Activated gamma-delta T cell treated with anti-CD3 and anti-CD28 coated beads, Interleukin-2, amount 50 U/mL, for 16 hours (primary cell): Measurements from ENCODE around the gene PRICKLE4.
"Not testable (repeated sequence)": the region's sequence is repeated elsewhere in the genome, so short reads cannot be mapped to it uniquely, and the experiment has no call there.

Experiments used
- DNase-seq: peaks from one replicate; pipeline ENCODE4 v3.0.0-alpha.2; 2020; ENCODE audit warnings: low read depth

PRICKLE4 gene

GRCh38 chr6:41798901-41799558 lies 18.4 kb downstream of the PRICKLE4 start:
- no peak for DNase-seq

GRCh38 chr6:41799559-41799911 lies 19.0 kb downstream of the PRICKLE4 start:
- no peak for DNase-seq

- no peak for DNase-seq
Observed at GRCh38 chr6:41801380-41801779, 20.8 kb downstream of the PRICKLE4 start.

- DNase-seq, result no peak
Observed at GRCh38 chr6:41805830-41806774, 25.5 kb downstream of the PRICKLE4 start.

- no peak for DNase-seq
Observed at GRCh38 chr6:41811095-41811494, 30.5 kb downstream of the PRICKLE4 start.

- not testable (repeated sequence) for DNase-seq
Observed at GRCh38 chr6:41811946-41812345, 31.4 kb downstream of the PRICKLE4 start.

- no peak for DNase-seq
Observed at GRCh38 chr6:41813469-41813868, 32.9 kb downstream of the PRICKLE4 start.

GRCh38 chr6:41813956-41814355 lies 33.4 kb downstream of the PRICKLE4 start:
- no peak for DNase-seq

GRCh38 chr6:41814629-41815028 lies 34.0 kb downstream of the PRICKLE4 start:
- no peak for DNase-seq

GRCh38 chr6:41815587-41815986 lies 35.0 kb downstream of the PRICKLE4 start:
- no peak for DNase-seq

- DNase-seq, result no peak
Observed at GRCh38 chr6:41818271-41819054, 37.9 kb downstream of the PRICKLE4 start.

- DNase-seq, result no peak
Observed at GRCh38 chr6:41821266-41821665, 40.7 kb downstream of the PRICKLE4 start.

- no peak for DNase-seq
Observed at GRCh38 chr6:41822021-41822420, 41.4 kb downstream of the PRICKLE4 start.

GRCh38 chr6:41823178-41823577 lies 42.6 kb downstream of the PRICKLE4 start:
- no peak for DNase-seq

GRCh38 chr6:41824571-41825569 lies 44.3 kb downstream of the PRICKLE4 start:
- DNase-seq, result no peak

GRCh38 chr6:41826343-41827022 lies 45.9 kb downstream of the PRICKLE4 start:
- DNase-seq, result no peak

GRCh38 chr6:41832263-41832662 lies 51.7 kb downstream of the PRICKLE4 start:
- no peak for DNase-seq

GRCh38 chr6:41836022-41836659 lies 55.6 kb downstream of the PRICKLE4 start:
- DNase-seq, result no peak

GRCh38 chr6:41836660-41837052 lies 56.1 kb downstream of the PRICKLE4 start:
- DNase-seq, result no peak
